GM19023 (cell line): ENCODE results near the gene FSTL3.

Experiments
- ATAC-seq: cut with Tn5 transposase; IDR thresholded peaks from one replicate; pipeline ENCODE4 v1.9.1; 2021; ENCODE audit warnings: mild to moderate bottlenecking, moderate library complexity; ENCODE audit not compliant: unreplicated experiment

The FSTL3 gene

DNA sequence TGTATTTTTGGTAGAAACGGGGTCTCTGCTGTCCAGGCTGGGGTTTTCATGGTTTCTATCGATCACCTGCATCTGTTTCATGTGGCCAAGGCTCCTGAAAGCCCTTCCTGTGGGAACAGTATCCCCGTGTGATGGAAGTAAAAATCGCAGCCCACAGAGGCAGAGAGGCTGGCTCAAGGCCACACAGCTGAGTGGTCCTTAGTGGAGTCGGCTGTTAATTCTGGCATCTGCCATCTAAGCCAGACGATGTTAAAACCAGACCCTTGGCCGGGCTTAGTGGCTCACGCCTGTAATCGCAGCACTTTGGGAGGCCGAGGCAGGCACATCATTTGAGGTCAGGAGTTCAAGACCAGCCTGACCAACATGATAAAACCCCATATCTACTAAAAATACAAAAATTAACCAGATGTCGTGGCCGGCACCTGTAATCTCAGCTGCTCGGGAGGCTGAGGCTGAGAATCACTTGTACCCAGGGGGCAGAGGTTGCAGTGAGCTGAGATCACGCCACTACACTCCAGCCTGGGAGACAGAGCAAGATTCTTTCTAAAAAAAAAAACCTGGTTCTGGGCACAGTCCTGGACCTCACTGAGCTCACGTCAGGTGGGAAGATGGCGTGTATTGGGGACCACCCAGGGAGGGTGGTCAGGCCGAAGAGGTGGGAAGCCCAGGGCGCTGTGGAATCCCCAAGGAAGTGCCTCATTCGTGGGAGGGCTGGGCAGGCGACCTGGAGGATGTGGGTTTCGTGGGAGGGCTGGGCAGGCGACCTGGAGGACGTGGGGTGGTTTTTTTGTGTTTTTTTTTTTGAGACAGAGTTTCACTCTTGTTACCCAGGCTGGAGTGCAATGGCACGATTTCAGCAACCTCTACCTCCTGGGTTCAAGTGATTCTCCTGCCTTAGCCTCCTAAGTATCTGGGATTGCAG, 56.2 kb downstream of the FSTL3 start:
- no peak for ATAC-seq
